NCI-H524 treated with DMSO at 0.1 percent for 48 hours (cell line): ENCODE data around the gene SMOC1.
"Not testable (repeated sequence)": the region's sequence is repeated elsewhere in the genome, so short reads cannot be mapped to it uniquely, and the experiment has no call there.

Experiments used
- DNase-seq: peaks from one replicate; lab custom pipeline; 2025; lab: John Stamatoyannopoulos, UW

Gene SMOC1

DNA sequence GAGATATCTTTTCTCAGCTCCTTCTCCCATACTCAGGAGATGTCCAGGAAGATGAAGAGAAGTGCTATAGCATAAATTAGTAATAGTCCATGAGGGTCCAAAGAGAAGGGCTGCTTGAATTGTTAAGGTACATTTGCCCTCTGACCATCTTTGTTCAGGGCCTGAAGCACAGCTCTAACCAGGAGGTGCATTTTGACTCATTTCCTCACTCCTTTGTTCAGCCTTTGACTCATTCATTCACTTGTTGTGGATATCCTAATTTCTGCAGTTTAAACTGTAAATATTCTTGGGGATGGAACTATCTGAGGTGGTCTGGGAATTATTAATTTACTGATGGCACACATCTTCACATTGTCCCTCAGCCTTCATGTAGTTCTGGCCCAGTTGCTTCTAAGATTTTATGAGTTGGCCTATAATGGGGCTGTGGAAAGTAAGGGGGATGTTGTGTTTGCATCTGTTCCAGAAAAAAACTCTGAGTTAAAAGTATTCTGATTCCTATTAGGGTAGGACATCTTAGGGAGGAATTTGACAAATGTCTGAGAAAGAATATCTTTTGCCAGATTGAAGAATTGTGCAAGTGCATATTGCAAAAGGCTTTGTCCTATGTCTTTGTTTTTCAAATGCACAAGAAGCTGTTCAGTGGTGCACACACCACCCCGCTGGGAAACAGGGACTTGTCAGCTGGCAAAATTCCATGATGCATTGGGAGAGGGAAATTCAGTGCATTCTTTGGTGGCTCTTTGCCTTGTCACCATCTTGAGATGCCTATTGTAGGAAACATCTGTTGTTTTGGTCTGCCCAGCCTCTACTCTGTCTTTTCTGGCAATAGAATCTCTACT is 22.1 kb downstream of the SMOC1 start:
- DNase-seq: no peak

- not testable (repeated sequence) for DNase-seq
Observed at GRCh38 chr14:69903046-69903445, 23.8 kb downstream of the SMOC1 start.

DNA sequence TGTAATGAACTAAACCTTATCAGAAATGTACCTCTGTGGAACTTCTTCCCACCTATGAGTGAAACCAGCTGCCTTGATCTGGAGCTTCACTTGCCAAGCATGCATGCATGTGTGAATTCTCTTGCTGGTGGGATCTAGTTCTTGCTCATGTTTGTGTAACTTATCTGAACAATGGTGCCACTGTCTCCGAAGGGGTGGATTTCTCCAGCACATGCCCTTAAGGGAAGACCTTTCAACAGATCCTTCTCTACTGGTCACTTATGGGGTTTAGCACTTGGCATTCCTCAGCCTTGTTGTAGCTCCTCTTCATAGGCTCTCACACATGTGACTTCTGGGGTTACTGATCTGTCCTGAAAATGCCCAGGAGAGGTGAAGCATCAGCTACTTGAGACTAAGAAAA is 25.0 kb downstream of the SMOC1 start:
- DNase-seq: no peak

DNA sequence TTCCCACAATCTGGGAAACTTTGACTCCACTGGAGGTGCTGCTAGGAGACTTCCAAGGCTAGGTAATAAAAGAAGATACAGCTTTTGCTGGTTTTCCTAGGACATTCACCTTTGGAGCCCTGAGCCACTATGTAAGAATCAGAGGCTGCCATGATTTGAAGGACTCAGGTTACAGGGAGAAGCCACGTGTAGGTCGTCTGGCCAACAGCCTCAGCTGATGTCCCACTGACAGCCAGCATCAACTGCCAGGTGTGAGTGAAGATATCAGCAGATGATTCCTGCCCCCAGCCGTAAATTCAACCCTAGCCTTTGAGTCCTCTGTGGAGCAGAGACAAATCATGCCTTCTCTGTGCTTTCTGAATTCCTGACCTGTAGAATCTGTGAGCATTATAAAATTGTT is 27.0 kb downstream of the SMOC1 start:
- no peak for DNase-seq

DNA sequence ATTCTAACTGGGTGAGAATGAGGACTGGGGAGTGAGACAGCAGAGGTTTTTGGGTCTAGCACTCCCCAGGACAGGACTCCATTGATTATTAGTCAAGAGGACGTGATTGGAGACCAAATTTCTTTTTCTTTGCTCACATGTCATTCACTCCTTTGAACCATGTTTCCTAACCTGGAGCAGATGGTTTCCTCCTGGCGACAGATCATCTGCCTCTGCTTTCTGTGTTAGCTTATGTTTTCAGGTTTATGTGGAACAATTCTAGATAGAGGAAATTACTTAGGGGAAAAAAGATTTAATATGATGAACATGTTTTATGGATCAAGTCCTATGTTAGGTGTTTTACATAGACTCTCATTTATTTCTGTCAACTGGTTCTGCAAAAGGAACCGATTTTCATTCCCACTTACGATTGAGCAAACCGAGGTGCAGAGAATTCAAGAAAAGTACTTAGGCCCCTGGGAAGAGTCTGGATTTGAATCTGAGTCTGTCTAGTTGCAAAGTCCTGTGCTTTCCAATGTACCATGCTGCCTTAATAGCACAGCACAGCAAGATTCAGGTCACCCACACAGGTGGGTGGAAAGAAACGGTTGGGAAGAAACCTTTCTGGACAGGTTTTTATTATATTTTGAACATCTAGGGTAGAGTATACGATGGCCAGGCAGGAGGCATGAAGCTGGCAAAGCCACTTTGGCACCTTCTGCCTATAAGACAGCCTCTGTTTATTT is 30.8 kb downstream of the SMOC1 start:
- DNase-seq: no peak

GRCh38 chr14:69910871-69911270 is 31.7 kb downstream of the SMOC1 start:
- DNase-seq: no peak

DNA sequence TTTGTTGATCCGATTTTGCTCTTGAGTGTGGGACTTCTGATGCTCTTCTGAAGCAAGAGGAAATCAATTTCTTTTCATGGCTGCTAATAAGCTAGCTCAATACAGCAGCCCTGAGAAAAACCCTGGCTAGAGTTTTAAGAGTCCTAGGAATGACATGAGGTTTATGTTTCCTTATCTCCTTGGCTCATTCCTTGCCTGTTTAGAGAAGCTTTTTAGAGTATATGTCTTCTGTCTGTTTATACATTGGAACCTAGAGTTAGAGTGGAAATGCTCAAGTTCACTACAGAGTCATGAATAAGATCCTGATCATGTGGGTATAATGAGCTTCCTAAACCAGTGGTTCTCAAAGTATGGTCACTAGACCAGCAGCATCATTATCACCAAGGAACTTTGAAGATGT is 34.5 kb downstream of the SMOC1 start:
- DNase-seq: no peak

DNA sequence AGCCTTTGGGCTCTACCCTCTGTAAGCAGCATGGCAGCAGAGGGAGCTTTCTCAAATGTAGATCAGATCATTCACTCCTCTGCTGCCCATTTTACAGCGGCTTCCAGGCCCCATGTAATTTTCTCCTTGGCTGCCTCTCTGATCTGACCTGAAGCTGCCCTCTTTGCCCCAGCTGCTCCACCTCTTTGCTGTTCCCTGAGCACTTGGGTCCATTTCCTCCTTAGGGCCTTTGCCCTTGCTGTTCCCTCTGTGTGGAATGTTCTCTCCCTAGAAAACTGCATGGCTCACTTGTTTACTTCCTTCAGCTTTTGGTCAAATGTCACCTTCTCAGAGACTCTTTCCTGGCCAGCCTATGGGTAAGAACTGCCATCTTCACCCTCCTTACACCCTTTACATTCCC is 37.2 kb downstream of the SMOC1 start:
- no peak for DNase-seq

DNA sequence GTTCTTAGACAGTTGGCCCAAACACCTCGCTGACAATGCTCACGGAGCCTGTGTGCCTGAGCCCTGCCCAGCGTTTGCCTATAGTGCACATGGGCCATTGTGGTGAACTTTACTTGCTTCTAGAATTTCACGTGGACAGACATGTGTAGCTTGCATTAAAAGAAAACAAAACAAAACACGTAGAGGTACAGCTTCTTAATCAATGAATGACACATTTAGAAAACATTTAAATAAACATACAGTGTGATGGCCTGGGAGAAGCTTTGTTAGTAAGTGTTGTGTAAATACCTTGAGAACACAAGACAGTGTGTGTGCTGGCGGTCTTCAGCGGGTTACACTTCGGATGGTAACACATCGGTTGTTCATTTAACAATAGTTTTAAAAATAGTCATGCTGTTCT is 38.1 kb downstream of the SMOC1 start:
- no peak for DNase-seq

GRCh38 chr14:69919815-69920214 is 40.6 kb downstream of the SMOC1 start:
- DNase-seq: no peak

GRCh38 chr14:69921052-69921451 is 41.8 kb downstream of the SMOC1 start:
- no peak for DNase-seq

DNA sequence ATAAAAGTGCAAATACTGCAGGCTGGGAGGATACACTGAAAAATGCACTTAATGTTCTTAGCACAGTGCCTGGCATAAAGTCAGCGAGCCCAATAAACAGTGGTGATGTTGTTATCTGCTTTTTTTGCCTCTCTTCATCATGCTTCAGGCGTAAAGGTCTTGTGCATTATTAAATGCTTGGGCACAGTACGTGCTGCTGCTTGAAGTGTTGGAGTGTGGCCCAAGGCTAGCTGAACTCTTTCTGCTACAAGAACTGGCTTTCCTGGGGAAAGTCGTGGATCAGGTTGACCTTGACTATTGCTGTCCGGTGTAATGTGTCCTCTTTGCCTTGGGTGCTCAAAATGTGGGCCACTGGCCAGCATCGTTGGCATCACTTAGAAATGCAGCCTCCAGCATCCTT is 43.0 kb downstream of the SMOC1 start:
- no peak for DNase-seq

GRCh38 chr14:69924201-69924600 is 45.0 kb downstream of the SMOC1 start:
- no peak for DNase-seq

DNA sequence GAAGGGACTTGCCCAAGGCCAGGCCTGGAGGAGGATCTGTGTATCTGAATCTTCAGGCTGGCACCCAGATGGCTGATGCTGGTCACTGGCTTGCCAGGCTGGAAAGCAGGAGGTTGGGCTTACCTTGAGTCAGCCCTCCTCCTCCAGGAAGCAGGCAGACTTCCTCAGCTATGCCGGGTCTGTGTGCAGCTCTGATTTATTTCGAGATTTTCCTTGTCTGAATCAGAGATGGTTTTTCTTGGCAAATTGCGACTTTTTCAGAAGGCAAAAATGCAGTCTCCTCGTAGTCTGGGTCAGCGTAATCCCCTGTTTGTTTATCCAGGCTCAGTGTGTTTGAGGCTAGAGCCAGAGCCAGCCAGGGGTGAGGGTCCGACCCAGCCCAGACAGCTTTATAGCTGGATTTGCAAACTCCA is 48.9 kb downstream of the SMOC1 start:
- DNase-seq: no peak

DNA sequence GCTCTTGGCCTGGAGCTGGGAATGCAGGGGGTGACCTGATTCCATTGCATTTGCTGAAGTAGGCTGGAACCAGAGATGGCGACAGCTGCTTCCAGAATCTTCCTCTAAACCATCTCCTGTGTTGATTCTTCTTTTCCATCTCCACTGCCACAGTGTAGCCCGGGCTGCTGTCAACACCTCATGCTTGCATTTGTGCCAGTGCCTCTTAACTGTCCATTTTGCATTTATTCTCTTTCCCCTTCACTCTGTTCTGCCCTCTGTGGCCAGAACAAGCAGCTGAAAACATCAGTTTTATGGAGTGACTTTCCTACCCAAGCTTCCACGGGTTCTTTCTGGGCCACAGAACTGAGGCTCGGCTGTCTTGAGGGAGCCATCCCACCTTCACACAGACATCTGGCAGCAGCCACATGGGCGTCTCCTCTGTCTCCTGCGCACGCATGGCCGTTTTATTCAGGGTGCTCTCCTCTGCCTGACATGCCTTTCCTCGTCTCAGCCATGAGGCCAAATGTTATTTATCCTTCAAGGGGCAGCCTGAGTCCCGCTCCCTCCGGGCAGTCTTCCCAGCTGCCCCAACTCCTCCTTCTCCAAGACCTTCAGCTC is 51.7 kb downstream of the SMOC1 start:
- no peak for DNase-seq

- DNase-seq: no peak
Observed at GRCh38 chr14:69931960-69932359, 52.7 kb downstream of the SMOC1 start.

- DNase-seq: no peak
Observed at GRCh38 chr14:69932391-69932790, 53.2 kb downstream of the SMOC1 start.

DNA sequence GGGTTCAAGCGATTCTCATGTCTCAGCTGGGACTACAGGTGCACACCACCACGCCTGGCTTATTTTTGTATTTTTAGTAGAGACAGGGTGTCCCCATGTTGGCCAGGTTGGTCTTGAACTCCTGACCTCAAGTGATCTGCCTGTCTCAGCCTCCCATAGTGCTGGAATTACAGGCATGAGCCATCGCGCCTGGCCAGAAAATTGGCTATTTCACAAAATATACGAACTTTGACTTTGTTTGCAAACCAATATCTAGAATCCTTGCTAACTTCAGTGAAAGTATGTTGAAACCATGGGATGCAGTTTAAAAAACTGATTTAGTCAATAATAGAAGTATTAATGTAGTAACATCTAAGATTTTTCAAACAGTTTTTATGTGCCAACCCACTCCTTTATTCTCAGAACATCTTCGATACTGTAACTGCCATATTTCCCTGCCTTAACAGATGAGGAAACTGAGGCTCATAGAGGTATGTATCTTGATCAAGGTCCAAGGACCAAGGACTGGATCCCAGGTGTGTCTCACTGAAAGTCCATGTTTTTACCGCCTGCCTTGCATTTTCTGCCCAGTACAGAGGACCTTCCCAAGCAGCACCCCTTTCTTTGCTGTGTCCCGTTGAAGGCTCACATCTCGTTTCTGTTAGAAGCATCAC is 54.5 kb downstream of the SMOC1 start:
- no peak for DNase-seq

GRCh38 chr14:69937367-69938081 is 58.3 kb downstream of the SMOC1 start:
- no peak for DNase-seq

DNA sequence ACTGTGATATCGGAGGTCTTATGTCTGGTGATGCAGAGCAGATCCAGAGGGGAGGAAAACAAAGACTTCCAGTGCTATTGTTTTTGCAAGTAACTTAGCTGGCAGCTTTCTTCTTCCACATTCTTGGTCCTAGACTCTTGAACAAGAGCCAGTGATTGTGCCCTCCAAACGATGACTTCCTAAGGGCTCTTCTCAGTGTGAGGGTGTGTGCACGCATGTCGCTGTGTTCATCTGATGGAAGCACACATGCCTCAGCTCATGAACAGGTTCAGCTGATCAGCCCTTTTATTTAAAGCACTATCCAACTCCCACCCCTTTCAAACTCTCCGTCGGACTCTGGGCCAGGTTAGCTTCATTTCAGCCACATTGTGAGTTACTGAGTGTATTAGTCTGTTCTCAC is 59.5 kb downstream of the SMOC1 start:
- DNase-seq: no peak

DNA sequence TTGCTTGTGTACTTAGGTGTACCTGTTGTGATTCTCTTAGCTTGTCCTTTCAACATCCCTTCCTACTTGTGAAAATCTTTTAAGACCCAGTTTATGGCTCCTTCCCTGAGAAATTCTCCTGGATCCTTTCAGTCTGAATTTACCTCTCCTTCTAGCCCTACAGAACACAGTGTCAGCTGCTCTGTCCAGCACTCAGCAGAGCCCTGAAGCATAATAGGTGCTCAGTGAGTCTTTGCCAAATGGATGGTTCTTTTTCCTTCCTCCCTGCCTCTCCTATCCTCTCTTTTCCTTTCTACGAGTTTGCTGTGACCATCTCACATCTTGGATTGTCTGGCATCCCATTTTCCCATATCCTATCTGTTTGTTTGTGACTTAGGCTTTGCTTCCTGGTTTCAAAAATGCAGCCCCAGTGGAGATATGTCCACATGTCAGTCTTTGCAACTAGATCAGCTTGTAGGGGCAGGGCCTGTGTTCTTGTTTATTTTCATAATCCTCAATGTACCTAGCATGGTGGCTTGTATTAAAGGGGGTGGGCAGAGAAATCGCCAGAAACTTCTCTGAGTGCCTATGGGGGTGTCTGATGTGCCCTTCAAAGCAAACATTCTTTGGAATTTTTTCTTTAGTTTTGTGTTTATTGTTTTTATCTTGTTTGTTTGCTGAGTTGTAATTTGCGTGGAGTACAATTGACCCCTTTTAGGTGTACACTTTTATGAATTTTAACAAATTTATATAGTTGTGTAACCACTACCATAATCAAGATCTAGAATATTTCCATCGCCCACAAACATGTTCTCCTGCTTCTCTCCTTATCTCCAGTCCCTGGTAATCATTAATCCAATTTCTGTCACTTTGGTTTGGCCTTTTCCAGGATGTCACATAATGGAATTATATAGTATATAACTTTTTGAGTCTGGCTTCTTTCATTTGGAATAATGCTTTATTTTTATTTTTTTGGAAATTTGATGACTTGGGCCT is 62.8 kb downstream of the SMOC1 start:
- DNase-seq: no peak
